Jurkat, Clone E6-1 (cell line): ENCODE data around the gene TIE1.
A peak's percentile ranks its signal among the peaks of the same experiment; 100 is the strongest.
"Not testable (repeated sequence)": the region's sequence is repeated elsewhere in the genome, so short reads cannot be mapped to it uniquely, and the experiment has no call there.

Source experiments
- DNase-seq: peaks from one replicate; pipeline ENCODE4 v3.0.0-alpha.2; 2011; ENCODE audit warnings: low read depth, low spot score
- H3K4me3 ChIP-seq: 2 replicates; pipeline ENCODE4 v1.5.1; 2011; ENCODE audit warnings: mild to moderate bottlenecking, low read length, control low read depth, moderate library complexity

The TIE1 gene

DNA sequence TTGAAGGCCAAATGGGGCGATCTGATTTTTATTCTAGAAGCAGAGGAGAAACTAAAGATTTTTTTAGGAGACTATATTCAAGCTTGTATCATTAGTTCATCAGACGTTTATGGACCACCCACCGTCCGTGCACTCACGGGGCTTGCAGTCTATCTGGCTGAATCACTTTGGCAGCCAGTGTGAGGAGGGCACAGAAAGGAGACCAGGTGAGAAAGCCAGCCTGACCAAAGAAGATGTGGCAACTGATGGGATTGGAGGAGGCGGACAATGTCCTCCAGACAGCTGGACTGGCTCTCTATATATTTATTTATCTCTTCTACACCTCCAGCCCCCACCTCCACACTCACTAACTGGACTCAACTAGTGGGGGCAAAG is 67.9 kb downstream of the TIE1 start:
- DNase-seq = no peak
- peak overlapping the region; percentile 81 for H3K4me3 ChIP-seq

DNA sequence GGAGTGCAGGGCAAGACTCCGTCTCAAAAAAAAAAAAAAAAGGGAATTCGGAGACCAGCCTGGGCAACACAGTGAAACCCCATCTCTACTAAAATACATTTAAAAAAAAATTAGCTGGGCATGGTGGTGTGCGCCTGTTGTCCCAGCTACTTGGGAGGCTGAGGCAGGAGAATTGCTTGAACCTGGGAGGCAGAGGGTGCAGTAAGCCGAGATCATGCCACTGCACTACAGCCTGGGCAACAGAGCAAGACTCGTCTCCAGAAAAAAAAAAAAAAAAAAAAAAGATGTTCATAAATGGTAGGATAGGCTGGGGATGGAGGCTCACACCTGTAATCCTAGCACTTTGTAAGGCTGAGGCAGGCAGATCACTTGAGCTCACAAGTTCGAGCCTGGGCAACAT is 69.0 kb downstream of the TIE1 start:
- H3K4me3 ChIP-seq, DNase-seq: not testable (repeated sequence)

- no peak for DNase-seq
Measured at GRCh38 chr1:43370564-43370963, 69.8 kb downstream of the TIE1 start.

DNA sequence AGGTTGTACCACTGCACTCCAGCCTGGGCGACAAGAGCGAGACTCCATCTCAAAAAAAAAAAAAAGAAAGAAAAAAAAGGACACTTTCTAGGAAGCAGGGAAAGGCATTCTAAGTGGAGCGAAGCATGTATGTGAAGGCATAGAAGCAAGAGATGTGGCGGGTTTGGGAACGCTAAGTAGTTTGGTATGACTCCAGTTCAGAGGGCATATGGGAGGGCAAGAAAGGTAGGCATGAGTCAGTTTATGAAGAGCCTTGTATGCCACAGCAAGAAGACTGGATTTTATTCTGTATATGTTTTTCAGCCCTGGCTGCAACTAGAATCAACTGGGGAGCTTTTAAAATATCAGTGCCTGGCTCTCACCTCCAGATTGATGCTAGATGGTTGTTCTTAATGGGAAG is 71.4 kb downstream of the TIE1 start:
- H3K4me3 ChIP-seq = no peak overlapping the region
- no peak for DNase-seq

More at GRCh38 chr1:43370564-43370963, 69.8 kb downstream of the TIE1 start:
- no peak overlapping the region for H3K4me3 ChIP-seq
